Measurements from ENCODE around the gene UNC13B.
A peak's percentile ranks its signal among the peaks of the same experiment; 100 is the strongest.
"Not testable (repeated sequence)": the region's sequence is repeated elsewhere in the genome, so short reads cannot be mapped to it uniquely, and the experiment has no call there.

The UNC13B gene

DNA sequence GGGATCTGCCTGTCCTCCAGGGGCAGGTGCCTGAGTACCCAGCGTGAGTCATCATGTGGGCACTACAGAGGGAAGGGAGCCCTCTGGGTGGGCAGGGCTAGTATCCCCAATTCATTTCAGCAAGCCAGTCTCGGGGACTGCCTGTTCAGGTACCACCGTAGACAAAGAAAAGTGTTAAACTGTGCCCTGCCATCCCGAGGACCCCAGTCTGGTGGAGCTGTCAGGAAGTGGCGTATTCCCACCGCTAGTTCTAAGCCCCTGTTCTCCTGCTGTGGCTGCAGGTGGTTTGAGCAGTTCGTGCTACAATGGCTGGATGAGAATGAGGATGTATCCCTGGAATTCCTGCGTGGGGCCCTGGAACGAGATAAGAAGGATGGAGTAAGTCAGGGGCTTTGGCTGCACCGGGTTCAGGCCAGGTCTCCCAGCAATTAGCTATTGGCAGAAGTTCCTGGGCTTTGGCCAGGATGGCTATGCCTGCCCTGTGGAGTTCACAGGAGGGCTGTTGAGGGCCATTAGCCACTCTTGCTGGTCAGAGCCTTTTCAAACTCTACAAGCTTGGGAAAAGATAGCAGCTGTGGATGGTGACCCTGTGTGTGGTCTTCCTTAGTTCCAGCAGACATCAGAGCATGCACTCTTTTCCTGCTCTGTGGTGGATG lies 234.9 kb downstream of the UNC13B start:
- no peak for DNase-seq

DNA sequence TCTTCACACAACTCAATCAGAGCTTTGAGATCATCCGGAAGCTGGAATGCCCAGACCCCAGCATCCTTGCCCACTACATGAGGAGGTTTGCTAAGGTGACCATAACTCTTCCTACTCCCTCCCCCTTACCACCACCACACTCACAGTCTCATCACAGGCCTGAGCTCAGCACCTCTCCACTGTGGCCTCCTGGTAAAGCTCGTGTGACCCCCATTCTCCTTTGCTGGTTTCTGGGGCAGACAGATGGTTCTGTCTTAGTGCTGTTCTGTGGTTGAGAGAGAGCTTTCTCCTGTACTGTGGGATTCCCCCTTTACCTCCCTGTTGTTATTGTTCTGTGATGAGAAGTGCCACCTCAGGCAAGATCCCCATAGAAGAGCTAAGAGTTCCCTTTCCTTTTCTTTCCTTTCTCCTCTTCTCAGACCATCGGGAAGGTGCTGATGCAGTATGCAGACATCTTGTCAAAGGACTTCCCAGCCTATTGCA lies 235.4 kb downstream of the UNC13B start:
- no peak for DNase-seq

DNA sequence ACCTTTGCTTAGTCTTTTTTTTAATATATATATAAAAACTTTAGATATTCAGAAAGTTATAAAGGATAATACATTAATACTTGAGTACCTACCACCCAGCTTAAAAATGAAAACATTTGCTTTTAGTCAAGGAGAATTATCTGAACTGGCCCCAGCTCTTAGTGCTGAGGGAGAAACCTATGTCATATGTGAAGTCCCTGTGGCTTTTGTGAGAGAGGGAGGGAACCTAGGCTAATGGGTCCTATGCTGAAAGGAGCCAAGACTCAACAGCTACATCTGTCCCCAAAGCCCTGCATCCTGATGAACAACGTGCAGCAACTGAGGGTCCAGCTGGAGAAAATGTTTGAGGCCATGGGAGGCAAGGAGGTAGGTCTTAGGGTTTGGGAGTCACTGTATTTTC lies 236.1 kb downstream of the UNC13B start:
- no peak for DNase-seq

- DNase-seq: no peak
These were observed 237.0 kb downstream of the UNC13B start for GRCh38 chr9:35398651-35399335.

GRCh38 chr9:35404865-35405264 lies 243.1 kb downstream of the UNC13B start:
- DNase-seq: no peak

- DNase-seq: peak; percentile 66
These were observed 244.6 kb downstream of the UNC13B start for GRCh38 chr9:35406183-35406959.

DNA sequence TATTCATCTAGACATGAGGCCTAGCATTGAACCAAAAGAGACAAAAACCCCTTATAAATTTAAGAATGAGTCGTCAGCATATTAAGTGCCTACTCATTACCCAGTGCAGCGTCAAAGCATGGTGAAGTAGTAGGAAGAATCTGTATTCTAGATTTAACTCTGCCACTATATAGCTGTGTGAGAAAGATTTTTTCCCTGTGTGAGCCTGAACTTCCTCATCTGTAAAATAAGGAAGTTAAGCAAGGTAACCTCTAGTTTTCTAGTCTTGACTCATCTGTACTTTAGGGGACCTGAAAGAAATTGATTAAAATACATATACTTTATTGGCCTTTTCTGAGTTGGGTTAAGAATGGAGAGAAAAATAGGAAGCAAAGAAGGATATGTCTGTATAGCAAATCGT lies 246.0 kb downstream of the UNC13B start:
- DNase-seq: no peak

DNA sequence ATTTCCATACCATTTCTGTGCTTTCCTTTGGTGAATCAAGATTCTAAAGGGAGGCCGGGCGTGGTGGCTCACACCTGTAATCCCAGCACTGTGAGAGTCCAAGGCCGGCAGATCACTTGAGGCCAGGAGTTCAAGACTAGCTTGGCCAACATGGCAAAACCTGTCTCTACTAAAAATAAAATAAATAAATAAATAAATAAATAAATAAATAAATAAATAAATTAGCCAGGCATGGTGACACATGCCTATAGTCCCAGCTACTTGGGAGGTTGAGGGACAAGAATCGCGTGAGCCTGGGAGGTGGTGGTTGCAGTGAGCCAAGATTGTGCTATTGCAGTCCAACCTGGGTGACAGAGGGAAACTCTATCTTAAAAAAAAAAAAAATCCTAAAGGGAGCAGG lies 247.6 kb downstream of the UNC13B start:
- DNase-seq: not testable (repeated sequence)

- no peak for DNase-seq
These were observed 253.1 kb downstream of the UNC13B start for GRCh38 chr9:35414889-35415288.

DNA sequence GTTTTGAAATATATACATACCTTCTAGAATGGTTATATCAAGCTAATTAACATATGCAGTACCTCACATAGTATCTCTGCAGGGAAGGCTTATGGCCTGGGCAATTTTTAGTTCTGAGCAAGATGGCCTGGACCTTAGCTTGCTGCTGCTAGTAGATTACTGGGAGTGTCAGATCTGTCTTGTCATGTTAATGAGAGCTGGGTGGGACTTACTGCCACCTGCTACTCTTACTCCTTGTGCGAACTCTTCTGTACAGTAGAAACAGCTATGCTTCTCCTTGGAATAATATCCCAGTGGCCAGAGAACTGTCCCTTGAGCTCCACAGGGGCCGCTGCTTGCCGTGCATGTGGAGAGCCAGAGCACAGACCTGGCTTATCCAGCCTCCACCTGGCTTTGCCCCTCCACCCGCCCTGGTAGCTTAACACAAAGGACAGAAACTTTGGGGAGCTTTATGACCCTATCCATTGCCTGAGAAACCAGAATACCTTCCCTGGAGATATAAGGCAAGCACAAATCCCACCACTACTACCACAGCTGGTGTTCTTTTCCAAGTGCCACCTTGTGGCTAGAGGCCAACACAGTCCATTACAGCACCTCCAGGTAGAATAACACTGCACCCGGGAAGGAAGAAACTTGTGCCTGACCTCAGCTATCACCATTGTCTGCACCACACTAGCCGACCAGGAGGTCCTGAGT lies 253.7 kb downstream of the UNC13B start:
- DNase-seq: no peak

GRCh38 chr9:35416098-35416427 lies 254.3 kb downstream of the UNC13B start:
- DNase-seq: no peak

GRCh38 chr9:35422346-35422745 lies 260.5 kb downstream of the UNC13B start:
- no peak for DNase-seq

GRCh38 chr9:35422753-35423152 lies 260.9 kb downstream of the UNC13B start:
- no peak for DNase-seq

GRCh38 chr9:35423499-35423898 lies 261.7 kb downstream of the UNC13B start:
- no peak for DNase-seq

GRCh38 chr9:35424356-35425352 lies 262.8 kb downstream of the UNC13B start:
- DNase-seq: no peak

GRCh38 chr9:35426627-35427026 lies 264.8 kb downstream of the UNC13B start:
- DNase-seq: no peak

GRCh38 chr9:35431467-35431866 lies 269.7 kb downstream of the UNC13B start:
- DNase-seq: no peak

GRCh38 chr9:35432076-35432475 lies 270.3 kb downstream of the UNC13B start:
- no peak for DNase-seq

DNA sequence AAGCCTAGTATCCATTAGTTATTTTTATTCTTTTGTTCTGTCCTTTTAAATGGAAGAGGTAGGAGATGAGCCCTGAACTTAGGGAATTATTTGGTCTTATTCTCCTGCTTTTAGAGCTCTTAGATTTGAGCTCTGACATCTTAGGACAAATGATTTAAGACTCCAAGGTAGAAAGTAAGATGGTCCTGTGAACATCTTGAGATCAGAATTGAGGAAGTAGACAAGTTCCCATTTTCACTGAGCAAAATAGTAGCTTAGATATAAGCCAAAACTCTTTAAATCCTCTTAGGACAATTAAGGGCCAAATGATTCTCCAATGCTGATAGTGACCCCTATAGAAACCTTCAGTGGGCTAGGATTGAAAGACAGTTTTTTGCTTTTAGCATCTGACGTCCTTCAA lies 275.1 kb downstream of the UNC13B start:
- no peak for DNase-seq

- no peak for DNase-seq
These were observed 284.2 kb downstream of the UNC13B start for GRCh38 chr9:35446012-35446411.

DNA sequence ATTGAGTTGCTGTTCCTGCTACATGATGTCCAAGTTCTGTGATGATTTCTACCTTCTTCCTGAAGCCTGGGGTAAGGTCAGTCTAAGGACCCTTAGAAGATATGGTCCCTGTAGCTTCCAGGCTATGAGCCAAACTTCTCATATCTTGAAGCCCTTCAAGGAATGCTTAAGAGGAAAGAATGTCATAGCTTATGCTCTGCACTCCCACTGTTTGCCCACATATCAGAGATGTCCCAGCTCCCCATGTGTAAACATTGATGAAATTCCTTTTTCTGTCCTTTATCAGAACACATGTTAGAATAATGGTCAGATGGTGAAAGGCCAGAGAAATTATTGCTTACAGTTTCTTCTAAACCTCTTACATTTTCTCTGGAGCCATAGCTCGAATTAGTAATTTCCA lies 286.7 kb downstream of the UNC13B start:
- no peak for DNase-seq

- DNase-seq: no peak
These were observed 290.7 kb downstream of the UNC13B start for GRCh38 chr9:35452481-35452880.
